Measurements from ENCODE around the gene SLC2A9.

- TF ChIP-seq CTCF (IDR thresholded peaks at IDR 0.05) (no peak), POLR2A (IDR thresholded peaks at IDR 0.05) (peak in 1 of 3 donors; percentile 37)
Measured at GRCh38 chr4:10006231-10006600, 15.1 kb downstream of the SLC2A9 start.
